Measurements from ENCODE around the gene LRRC53. TPM values are rescaled to one million over a fixed set of nuclear protein-coding genes. Genes with fewer than 3 reads are reported as not detected.

Gene LRRC53
- polyA plus RNA-seq, 1 experiment, result not detected

DNA sequence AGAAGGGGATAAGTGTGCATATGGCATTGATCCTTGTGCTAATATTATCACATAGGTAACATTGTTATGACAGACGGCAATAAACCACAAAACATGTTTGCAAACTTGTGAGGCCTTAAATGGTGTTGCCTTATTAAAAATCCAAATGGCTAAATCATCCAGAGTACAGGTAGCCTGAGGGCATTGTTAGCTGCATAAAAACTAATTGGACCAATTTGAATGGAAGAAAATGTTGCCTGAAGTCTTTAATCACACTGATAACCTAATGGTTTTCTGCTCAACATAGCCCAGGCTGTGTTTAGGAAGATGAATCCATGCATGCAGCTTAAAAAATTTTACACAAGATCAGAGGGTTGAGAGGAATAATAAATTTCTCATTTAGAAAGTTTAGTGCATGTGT is 19.4 kb upstream of the LRRC53 start:
- TF ChIP-seq, protein P1, sequence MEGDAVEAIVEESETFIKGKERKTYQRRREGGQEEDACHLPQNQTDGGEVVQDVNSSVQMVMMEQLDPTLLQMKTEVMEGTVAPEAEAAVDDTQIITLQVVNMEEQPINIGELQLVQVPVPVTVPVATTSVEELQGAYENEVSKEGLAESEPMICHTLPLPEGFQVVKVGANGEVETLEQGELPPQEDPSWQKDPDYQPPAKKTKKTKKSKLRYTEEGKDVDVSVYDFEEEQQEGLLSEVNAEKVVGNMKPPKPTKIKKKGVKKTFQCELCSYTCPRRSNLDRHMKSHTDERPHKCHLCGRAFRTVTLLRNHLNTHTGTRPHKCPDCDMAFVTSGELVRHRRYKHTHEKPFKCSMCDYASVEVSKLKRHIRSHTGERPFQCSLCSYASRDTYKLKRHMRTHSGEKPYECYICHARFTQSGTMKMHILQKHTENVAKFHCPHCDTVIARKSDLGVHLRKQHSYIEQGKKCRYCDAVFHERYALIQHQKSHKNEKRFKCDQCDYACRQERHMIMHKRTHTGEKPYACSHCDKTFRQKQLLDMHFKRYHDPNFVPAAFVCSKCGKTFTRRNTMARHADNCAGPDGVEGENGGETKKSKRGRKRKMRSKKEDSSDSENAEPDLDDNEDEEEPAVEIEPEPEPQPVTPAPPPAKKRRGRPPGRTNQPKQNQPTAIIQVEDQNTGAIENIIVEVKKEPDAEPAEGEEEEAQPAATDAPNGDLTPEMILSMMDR (IDR thresholded peaks at IDR 0.05; ENCODE audit: insufficient read depth, low read depth, low read length), result no peak
- Histone ChIP-seq H3K36me3 (ENCODE audit: control insufficient read depth, insufficient read depth, low read length) (no peaks in the 10 kb centered on the region), H3K27me3 (ENCODE audit: control insufficient read depth, insufficient read depth, low read length) (no peaks in the 10 kb centered on the region), H3K4me3 (ENCODE audit: low read depth, low read length) (no peak overlapping the region)
- ChIA-PET CTCF (no interaction called here), POLR2A (no interaction called here)
- DNase-seq (ENCODE audit: low read depth), result no peak

DNA sequence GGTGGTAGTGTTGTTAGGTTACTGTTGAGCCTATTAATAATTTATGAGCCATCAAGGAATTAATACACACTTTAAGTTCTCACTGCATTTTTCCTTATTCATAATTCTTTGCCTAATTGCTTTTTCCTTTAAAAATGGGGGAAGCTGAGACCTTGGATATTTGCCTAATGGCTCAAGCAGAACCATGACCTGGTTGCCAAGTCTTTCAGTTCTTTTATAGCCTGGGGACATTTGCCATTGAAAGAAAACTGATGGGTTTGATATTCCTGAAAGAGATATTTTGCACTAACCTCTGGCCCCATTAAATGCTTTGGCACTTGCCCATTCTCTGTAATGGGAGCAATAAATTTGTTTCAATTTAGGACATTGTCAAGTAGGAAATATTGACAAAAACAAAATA is 18.5 kb upstream of the LRRC53 start:
- Histone ChIP-seq H3K36me3 (ENCODE audit: control insufficient read depth, insufficient read depth, low read length) (no peaks in the 10 kb centered on the region), H3K4me3 (ENCODE audit: low read depth, low read length) (no peak overlapping the region), H3K27me3 (ENCODE audit: control insufficient read depth, insufficient read depth, low read length) (no peaks in the 10 kb centered on the region)
- no peak for DNase-seq (ENCODE audit: low read depth)
- ChIA-PET CTCF (no interaction called here), POLR2A (no interaction called here)
- TF ChIP-seq, protein P1 (IDR thresholded peaks at IDR 0.05; ENCODE audit: insufficient read depth, low read depth, low read length), result no peak

DNA sequence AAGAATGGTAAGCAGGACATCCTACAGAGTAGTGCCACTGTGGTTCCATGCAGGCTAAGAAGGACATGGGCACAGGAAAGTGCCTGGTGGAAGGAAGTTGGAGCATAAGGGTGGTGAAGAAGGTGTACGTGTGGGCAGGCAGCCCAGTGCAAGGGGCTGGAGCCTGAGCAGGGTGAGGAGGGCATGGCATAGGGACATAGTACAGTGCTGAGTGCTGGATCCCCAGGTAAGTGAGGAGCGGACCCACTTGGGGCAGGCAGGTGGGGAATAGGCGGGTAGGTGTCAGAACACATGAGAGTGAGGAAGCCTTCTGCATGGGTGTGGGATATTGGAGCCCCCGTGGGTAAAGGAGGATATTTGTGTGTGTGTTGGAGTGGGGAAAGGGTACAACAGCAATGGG is 15.7 kb upstream of the LRRC53 start:
- DNase-seq (ENCODE audit: low read depth), result no peak
- Histone ChIP-seq H3K36me3 (ENCODE audit: control insufficient read depth, insufficient read depth, low read length) (no peaks in the 10 kb centered on the region), H3K4me3 (ENCODE audit: low read depth, low read length) (no peak overlapping the region), H3K27me3 (ENCODE audit: control insufficient read depth, insufficient read depth, low read length) (no peaks in the 10 kb centered on the region)
- POLR2A ChIA-PET, result no interaction called here
- CTCF ChIA-PET, result no interaction called here
- TF ChIP-seq, protein P1 (IDR thresholded peaks at IDR 0.05; ENCODE audit: insufficient read depth, low read depth, low read length), result no peak

DNA sequence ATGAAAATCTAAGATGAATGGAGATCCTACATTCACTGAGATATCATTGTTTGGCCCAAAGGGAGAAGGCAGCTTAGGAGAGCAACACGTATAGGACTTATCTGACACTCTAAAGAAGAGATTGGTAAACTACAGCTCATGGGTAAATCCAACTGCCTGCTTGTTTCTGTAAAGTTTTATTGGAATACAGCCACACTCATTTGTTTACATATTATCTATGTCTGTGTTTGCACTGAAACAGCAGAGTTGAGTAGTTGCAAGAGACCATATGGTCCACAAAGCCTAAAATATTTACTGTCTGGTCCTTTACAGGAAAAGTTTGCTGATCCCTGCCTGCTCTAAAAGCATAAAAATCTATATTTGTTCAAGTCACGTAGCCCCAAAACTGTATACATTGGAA is 14.3 kb upstream of the LRRC53 start:
- Histone ChIP-seq H3K27me3 (ENCODE audit: control insufficient read depth, insufficient read depth, low read length) (no peaks in the 10 kb centered on the region), H3K4me3 (ENCODE audit: low read depth, low read length) (no peak overlapping the region), H3K36me3 (ENCODE audit: control insufficient read depth, insufficient read depth, low read length) (no peaks in the 10 kb centered on the region)
- ChIA-PET CTCF (no interaction called here), POLR2A (no interaction called here)
- TF ChIP-seq, protein P1 (IDR thresholded peaks at IDR 0.05; ENCODE audit: insufficient read depth, low read depth, low read length), result no peak
- DNase-seq (ENCODE audit: low read depth), result no peak

DNA sequence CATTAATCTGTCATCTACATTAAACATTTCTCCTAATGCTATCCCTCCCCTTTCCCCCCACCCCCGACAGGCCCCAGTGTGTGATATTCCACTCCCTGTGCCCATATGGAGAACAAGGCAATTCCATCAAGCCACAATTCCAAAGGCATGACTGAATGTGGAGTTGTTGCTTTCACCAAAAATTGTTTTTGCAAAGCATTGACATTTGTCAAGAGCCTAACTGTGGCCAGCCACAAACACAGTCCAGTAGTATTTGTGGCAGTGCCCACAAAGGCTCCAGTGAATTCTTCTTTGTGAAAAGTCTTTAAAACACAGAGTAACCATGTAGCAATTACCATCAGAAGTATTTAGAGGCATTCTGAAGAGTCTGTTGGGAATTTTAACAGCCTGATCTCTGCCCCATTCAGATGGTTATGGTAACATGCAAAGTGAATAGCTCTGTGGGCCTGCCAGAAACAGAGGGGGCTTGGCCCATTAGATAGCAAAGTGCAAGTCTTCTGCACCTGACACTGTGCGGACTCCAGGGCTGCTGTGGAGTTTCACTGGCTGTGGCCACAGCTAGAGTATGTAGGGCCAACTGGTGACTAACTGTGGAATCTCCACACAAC is 11.6 kb upstream of the LRRC53 start:
- CTCF ChIA-PET, result no interaction called here
- H3K4me3 ChIP-seq (ENCODE audit: low read depth, low read length), result no peak overlapping the region
- POLR2A ChIA-PET, result no interaction called here
- no peaks in the 10 kb centered on the region for H3K27me3 ChIP-seq (ENCODE audit: control insufficient read depth, insufficient read depth, low read length)
- no peak for DNase-seq (ENCODE audit: low read depth)
- H3K36me3 ChIP-seq (ENCODE audit: control insufficient read depth, insufficient read depth, low read length), result no peaks in the 10 kb centered on the region
- TF ChIP-seq, protein P1 (IDR thresholded peaks at IDR 0.05; ENCODE audit: insufficient read depth, low read depth, low read length), result no peak

Measured in BJ (cell line).